K562 (cell line): Measurements from ENCODE around the gene FAM98C. TPM values are rescaled to one million over a fixed set of nuclear protein-coding genes. Genes with fewer than 3 reads are reported as not detected.

Experiments
- BHLHE40 ChIP-seq: IDR thresholded peaks from 2 replicates; pipeline ENCODE4 v1.6.1; 2011; ENCODE audit warnings: low read length, improper control_type of control experiment
- BMI1 ChIP-seq: fragments of 150-350 bp; IDR thresholded peaks from 2 replicates; pipeline ENCODE4 v1.6.1; 2014; ENCODE audit warnings: low read length
- BRD9 ChIP-seq: fragments of 450-650 bp; IDR thresholded peaks from 2 replicates; pipeline ENCODE4 v1.6.1; 2018; ENCODE audit warnings: low read depth; ENCODE audit not compliant: partially characterized antibody
- CBFB ChIP-seq: sonication (generic); formaldehyde crosslinking; IDR thresholded peaks from 2 replicates; pipeline ENCODE4 v1.4.0; 2020; ENCODE audit warnings: mild to moderate bottlenecking, missing genetic modification reagents
- CHD2 ChIP-seq: IDR thresholded peaks from 2 replicates; pipeline ENCODE4 v1.6.1; 2011; ENCODE audit warnings: low read depth, low read length
- CXXC5 ChIP-seq: fragments of 250-450 bp; sonication (Bioruptor Pico); IDR thresholded peaks from 2 replicates; pipeline ENCODE4 v1.8.0; 2022; ENCODE audit warnings: inconsistent platforms, mild to moderate bottlenecking, moderate library complexity
- ESRRB ChIP-seq: fragments of 250-450 bp; sonication (Bioruptor Pico); IDR thresholded peaks from 2 replicates; pipeline ENCODE4 v1.5.0; 2020; ENCODE audit warnings: mild to moderate bottlenecking, moderate library complexity, borderline replicate concordance
- FOXJ2 ChIP-seq: fragments of 200-800 bp; sonication (Bioruptor generic); IDR thresholded peaks from 2 replicates; pipeline ENCODE4 v1.6.1; 2016; ENCODE audit warnings: missing genetic modification characterization, missing compliant biosample characterization
- GATAD2B ChIP-seq: fragments of 450-650 bp; IDR thresholded peaks from 2 replicates; pipeline ENCODE4 v1.6.1; 2017; ENCODE audit warnings: mild to moderate bottlenecking, borderline replicate concordance
- HNRNPK ChIP-seq: fragments of 200-400 bp; formaldehyde crosslinking; IDR thresholded peaks from one replicate; pipeline ENCODE4 v1.6.1; 2018; ENCODE audit warnings: mild to moderate bottlenecking, low read depth, low read length; ENCODE audit not compliant: poor library complexity, severe bottlenecking
- NFYB ChIP-seq: IDR thresholded peaks from 2 replicates; pipeline ENCODE4 v1.6.1; 2011; ENCODE audit warnings: mild to moderate bottlenecking, moderate library complexity; ENCODE audit not compliant: insufficient read length; ENCODE audit errors: extremely low read depth
- NRF1 ChIP-seq, 2 experiments: fragments of 450-650 bp; IDR thresholded peaks in 1 of 2; conservative IDR thresholded peaks in 1 of 2; 2 replicates each; pipeline ENCODE4 v1.6.1; 2014; ENCODE audit warnings: mild to moderate bottlenecking in 2 of 2
- PCBP1 ChIP-seq: fragments of 200-400 bp; formaldehyde crosslinking; IDR thresholded peaks from 2 replicates; pipeline ENCODE4 v1.6.1; 2018; ENCODE audit warnings: mild to moderate bottlenecking, low read depth, low read length; ENCODE audit not compliant: poor library complexity, severe bottlenecking
- POLR2A ChIP-seq: fragments of 450-650 bp; conservative IDR thresholded peaks from 2 replicates; pipeline ENCODE4 v1.6.1; 2016
- PRMT5 ChIP-seq: sonication (generic); formaldehyde crosslinking; IDR thresholded peaks from 2 replicates; pipeline ENCODE4 v1.5.0; 2020; ENCODE audit warnings: missing genetic modification reagents
- PTBP1 ChIP-seq: fragments of 200-400 bp; formaldehyde crosslinking; IDR thresholded peaks from 2 replicates; pipeline ENCODE4 v1.6.1; 2017; ENCODE audit warnings: low read depth, low read length
- PTTG1 ChIP-seq: fragments of 450-650 bp; IDR thresholded peaks from 2 replicates; pipeline ENCODE4 v1.6.1; 2016; ENCODE audit warnings: low read depth, mild to moderate bottlenecking, missing genetic modification characterization, missing compliant biosample characterization
- SMAD3 ChIP-seq: fragments of 450-650 bp; formaldehyde crosslinking; conservative IDR thresholded peaks from 2 replicates; pipeline ENCODE4 v1.4.0; 2020; ENCODE audit warnings: mild to moderate bottlenecking
- SRSF7 ChIP-seq: fragments of 200-400 bp; formaldehyde crosslinking; optimal IDR thresholded peaks from 2 replicates; pipeline ENCODE3; 2017; ENCODE audit warnings: mild to moderate bottlenecking, low read depth, low read length
- SUPT5H ChIP-seq: fragments of 450-650 bp; IDR thresholded peaks from 2 replicates; pipeline ENCODE4 v1.6.1; 2016
- ZNF143 ChIP-seq: sonication (generic); formaldehyde crosslinking; IDR thresholded peaks from 2 replicates; pipeline ENCODE4 v1.9.0; 2022; ENCODE audit warnings: mild to moderate bottlenecking, missing genetic modification reagents
- ZNF146 ChIP-seq: IDR thresholded peaks from one replicate; pipeline ENCODE4 v1.6.1; 2018; ENCODE audit warnings: missing compliant biosample characterization; ENCODE audit not compliant: unreplicated experiment
- ZNF174 ChIP-seq: fragments of 250-450 bp; sonication (Bioruptor Pico); IDR thresholded peaks from 2 replicates; pipeline ENCODE4 v1.4.0; 2020; ENCODE audit warnings: mild to moderate bottlenecking
- ZNF239 ChIP-seq: fragments of 250-450 bp; sonication (Bioruptor Pico); IDR thresholded peaks from 2 replicates; pipeline ENCODE4 v1.4.0; 2020; ENCODE audit warnings: mild to moderate bottlenecking
- ZNF263 ChIP-seq: sonication (generic); formaldehyde crosslinking; IDR thresholded peaks from 2 replicates; pipeline ENCODE4 v1.8.0; 2022; ENCODE audit warnings: mild to moderate bottlenecking, missing genetic modification reagents, borderline replicate concordance
- ZNF3 ChIP-seq: fragments of 250-450 bp; sonication (Bioruptor Pico); IDR thresholded peaks from 2 replicates; pipeline ENCODE4 v1.5.0; 2021; ENCODE audit warnings: mild to moderate bottlenecking, moderate library complexity
- ZNF57 ChIP-seq: fragments of 450-650 bp; formaldehyde crosslinking; IDR thresholded peaks from 2 replicates; pipeline ENCODE4 v1.4.0; 2020; ENCODE audit warnings: mild to moderate bottlenecking, moderate library complexity
- polyA plus RNA-seq, 8 experiments: library from polyadenylated mRNA; depleted of rRNA in 4 of 8; stranded (reverse) in 5 of 8; unstranded in 3 of 8; fragments of >200 nt; fragmentation: Nextera tagmentation in 2 of 8; fragmentation: Illumina TruSeq in 1 of 8; extraction: Ambion mirVana in 2 of 8; extraction: Trizol in 1 of 8; gene quantifications; 2 replicates each; pipeline versions ENCODE4 v1.2.1 to v1.2.3, GENCODE V29; 2011 to 2014; ENCODE audit warnings: inconsistent platforms in 1 of 8, missing spikeins in 1 of 8
- total RNA-seq, 7 experiments: library from RNA; depleted of rRNA in 6 of 7; stranded (reverse); fragments of >200 nt in 6 of 7; fragmentation: Illumina TruSeq in 2 of 7; extraction: Trizol in 2 of 7; gene quantifications; 2 replicates each; pipeline versions ENCODE4 v1.2.1 to v1.2.3, GENCODE V29; 2011 to 2021; ENCODE audit warnings: low replicate concordance in 1 of 7
- TF ChIP-seq, protein P1 (sequence below): fragments of 450-650 bp; formaldehyde crosslinking; IDR thresholded peaks from 2 replicates; pipeline ENCODE4 v1.4.0; 2020; ENCODE audit warnings: mild to moderate bottlenecking, moderate library complexity

FAM98C gene
- total and polyA plus RNA-seq, 9 of the 15 experiments (the other 6 are each of a cell fraction or from before 2014, with no cell fraction given): 1.7 to 43.8 (median 13.7) TPM

DNA sequence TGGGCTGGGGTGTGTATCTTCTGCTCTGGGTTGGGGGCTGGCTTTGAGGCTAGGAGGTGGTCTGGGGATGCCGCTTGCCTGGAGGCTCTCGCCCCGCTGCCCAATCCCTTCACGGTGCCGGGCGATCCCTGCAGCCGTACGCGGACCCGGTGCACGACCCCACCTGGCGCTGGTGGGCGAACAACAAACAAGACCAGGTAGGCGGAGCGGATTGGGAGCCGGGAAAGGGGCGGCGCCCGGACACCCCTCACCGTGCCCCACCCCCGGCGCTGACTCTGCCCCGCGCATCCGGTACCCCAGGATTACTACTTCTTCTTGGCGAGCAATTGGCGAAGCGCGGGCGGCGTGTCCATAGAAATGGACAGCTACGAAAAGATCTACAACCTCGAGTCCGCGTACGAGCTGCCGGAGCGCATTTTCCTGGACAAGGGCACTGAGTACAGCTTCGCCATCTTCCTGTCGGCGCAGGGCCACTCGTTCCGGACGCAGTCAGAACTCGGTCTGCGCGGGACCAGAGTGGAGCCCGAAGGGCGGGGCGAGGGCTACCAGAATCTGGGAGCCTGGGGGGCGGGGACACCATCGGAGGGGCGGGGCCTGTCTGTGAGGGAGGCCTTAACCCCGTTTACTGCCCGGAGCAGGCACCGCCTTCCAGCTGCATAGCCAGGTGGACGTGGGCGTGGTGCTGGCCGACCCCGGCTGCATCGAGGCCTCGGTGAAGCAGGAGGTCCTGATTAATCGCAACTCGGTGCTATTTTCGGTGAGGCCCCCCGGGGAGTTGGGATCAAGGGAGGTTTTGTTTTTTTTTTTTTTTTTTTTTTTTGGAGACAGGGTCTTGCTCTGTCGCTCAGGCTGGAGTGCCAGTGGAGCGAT lies 40.6 kb upstream of the FAM98C start (continued):
- TF ChIP-seq ESRRB (CRISPR knock-in tag): no peak
- TF ChIP-seq ZNF3 (CRISPR knock-in tag): no peak
- no peak for TF ChIP-seq ZNF143 (CRISPR knock-in tag)
- no peak for TF ChIP-seq BHLHE40
- TF ChIP-seq CHD2: no peak
- no peak for TF ChIP-seq ZNF57
- TF ChIP-seq GATAD2B: no peak
- no peak for TF ChIP-seq FOXJ2
- no peak for TF ChIP-seq BRD9
- TF ChIP-seq CXXC5 (CRISPR knock-in tag): peak; percentile 39; the same call in 1 of the 2 replicates
- TF ChIP-seq PCBP1: peak; percentile 60
- no peak for TF ChIP-seq SRSF7
- TF ChIP-seq ZNF146 (CRISPR knock-in tag): no peak
- no peak for TF ChIP-seq ZNF263
- TF ChIP-seq NRF1 (conservative IDR thresholded peaks at IDR 0.05 in 1 of 2, IDR thresholded peaks at IDR 0.05 in 1 of 2): peak; percentile 82 to 85
- no peak for TF ChIP-seq SMAD3 (CRISPR knock-in tag)
- TF ChIP-seq, protein P1, sequence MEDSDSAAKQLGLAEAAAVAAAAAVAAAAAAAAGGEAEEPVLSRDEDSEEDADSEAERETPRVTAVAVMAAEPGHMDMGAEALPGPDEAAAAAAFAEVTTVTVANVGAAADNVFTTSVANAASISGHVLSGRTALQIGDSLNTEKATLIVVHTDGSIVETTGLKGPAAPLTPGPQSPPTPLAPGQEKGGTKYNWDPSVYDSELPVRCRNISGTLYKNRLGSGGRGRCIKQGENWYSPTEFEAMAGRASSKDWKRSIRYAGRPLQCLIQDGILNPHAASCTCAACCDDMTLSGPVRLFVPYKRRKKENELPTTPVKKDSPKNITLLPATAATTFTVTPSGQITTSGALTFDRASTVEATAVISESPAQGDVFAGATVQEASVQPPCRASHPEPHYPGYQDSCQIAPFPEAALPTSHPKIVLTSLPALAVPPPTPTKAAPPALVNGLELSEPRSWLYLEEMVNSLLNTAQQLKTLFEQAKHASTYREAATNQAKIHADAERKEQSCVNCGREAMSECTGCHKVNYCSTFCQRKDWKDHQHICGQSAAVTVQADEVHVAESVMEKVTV (CRISPR knock-in tag): no peak
- no peak for TF ChIP-seq HNRNPK
- TF ChIP-seq ZNF174: no peak
- TF ChIP-seq PTBP1: no peak
- no peak for TF ChIP-seq PTTG1 (tag)
- no peak for TF ChIP-seq ZNF239 (CRISPR knock-in tag)
- TF ChIP-seq BMI1: no peak
- 0 out of 2 replicates have a peak, but pooled peaks have one; percentile 26 for TF ChIP-seq SUPT5H
- no peak for TF ChIP-seq CBFB (CRISPR knock-in tag)
- peak; percentile 51; the same call in 1 of the 2 replicates for TF ChIP-seq POLR2A
- TF ChIP-seq NFYB: no peak
- TF ChIP-seq PRMT5 (CRISPR knock-in tag): no peak
